MM.1S (cell line): ENCODE measurements around the gene HSBP1L1.

Experiments used
- DNase-seq: peaks from one replicate; pipeline ENCODE4 v3.0.0-alpha.2; 2015
- H2AFZ ChIP-seq: fragments of 300-600 bp; sonication (generic); 2 replicates; pipeline ENCODE4 v1.6.0; 2016; ENCODE audit warnings: antibody characterized with exemption, low read length
- H3F3A ChIP-seq: fragments of 300-600 bp; sonication (generic); 2 replicates; pipeline ENCODE4 v1.6.1; 2016; ENCODE audit warnings: mild to moderate bottlenecking, antibody characterized with exemption, low read length, moderate library complexity, mixed read lengths; ENCODE audit not compliant: insufficient read depth
- H3K27ac ChIP-seq: fragments of 300-600 bp; sonication (generic); 2 replicates; pipeline ENCODE4 v1.5.1; 2016; ENCODE audit warnings: mild to moderate bottlenecking, low read length
- H3K27me3 ChIP-seq: fragments of 300-600 bp; sonication (generic); replicated peaks from 2 replicates; pipeline ENCODE4 v1.6.0; 2016; ENCODE audit warnings: low read length; ENCODE audit not compliant: insufficient read depth
- H3K36me3 ChIP-seq: fragments of 300-600 bp; sonication (generic); replicated peaks from 2 replicates; pipeline ENCODE4 v1.6.1; 2016; ENCODE audit warnings: mild to moderate bottlenecking, low read length, mixed read lengths; ENCODE audit not compliant: insufficient read depth
- H3K4me1 ChIP-seq: fragments of 300-600 bp; sonication (generic); 2 replicates; pipeline ENCODE4 v1.6.1; 2016; ENCODE audit warnings: low read length, mixed read lengths
- H3K4me2 ChIP-seq: fragments of 300-600 bp; sonication (generic); 2 replicates; pipeline ENCODE4 v1.6.0; 2016; ENCODE audit warnings: low read depth, low read length
- H3K4me3 ChIP-seq: fragments of 300-600 bp; sonication (generic); 2 replicates; pipeline ENCODE4 v1.5.1; 2016; ENCODE audit warnings: low read length, mixed read lengths
- H3K79me2 ChIP-seq: fragments of 300-600 bp; sonication (generic); 2 replicates; pipeline ENCODE4 v1.6.1; 2016; ENCODE audit warnings: mixed run types, low read length, mixed read lengths
- H3K9ac ChIP-seq: fragments of 300-600 bp; sonication (generic); 2 replicates; pipeline ENCODE4 v1.6.1; 2016; ENCODE audit warnings: low read length, mixed read lengths
- H3K9me2 ChIP-seq: fragments of 300-600 bp; sonication (generic); replicated peaks from 2 replicates; pipeline ENCODE4 v1.6.1; 2016; ENCODE audit warnings: mild to moderate bottlenecking, low read length, mixed read lengths; ENCODE audit not compliant: insufficient read depth
- H3K9me3 ChIP-seq: fragments of 300-600 bp; sonication (generic); replicated peaks from 2 replicates; pipeline ENCODE4 v1.6.1; 2016; ENCODE audit warnings: mild to moderate bottlenecking, low read length, mixed read lengths; ENCODE audit not compliant: insufficient read depth
- H4K20me1 ChIP-seq: fragments of 300-600 bp; sonication (generic); 2 replicates; pipeline ENCODE4 v1.6.1; 2016; ENCODE audit warnings: mild to moderate bottlenecking, low read length, moderate library complexity, mixed read lengths; ENCODE audit not compliant: insufficient read depth
- CTCF ChIP-seq: fragments of 300-600 bp; sonication (generic); IDR thresholded peaks from 2 replicates; pipeline ENCODE4 v1.5.1; 2016; ENCODE audit warnings: antibody characterized with exemption, low read length, mixed read lengths
- EZH2 ChIP-seq: fragments of 300-600 bp; sonication (generic); optimal IDR thresholded peaks from 2 replicates; pipeline ENCODE3; 2017; ENCODE audit warnings: low read depth, mild to moderate bottlenecking, antibody characterized with exemption, low read length, mixed read lengths
- EZH2phosphoT487 ChIP-seq: fragments of 300-600 bp; sonication (generic); IDR thresholded peaks from 2 replicates; pipeline ENCODE4 v1.6.1; 2018; ENCODE audit warnings: antibody characterized with exemption, low read length

HSBP1L1 gene

GRCh38 chr18:79964330-79965118 lies at the start of gene HSBP1L1:
HSBP1L1 (plus strand) TSS chr18:79964643; CDS start chr18:79964736, 93 bp downstream.
- peak within 1 kb of the TSS; percentile 66 for H3K4me2 ChIP-seq
- TF ChIP-seq CTCF = no peak; the same call in 1 of the 2 replicates
- no peak for TF ChIP-seq EZH2
- no peak for TF ChIP-seq EZH2phosphoT487
- no peaks in the 10 kb centered on the region for H3K79me2 ChIP-seq
- H3K9me2 ChIP-seq = no peaks in the 10 kb centered on the region
- H3F3A ChIP-seq = no peaks in the 10 kb centered on the region
- H3K9ac ChIP-seq = peak within 1 kb of the TSS; percentile 63
- peak; percentile 61 for DNase-seq
- H3K27ac ChIP-seq = no peak within 1 kb of the TSS
- no peaks in the 10 kb centered on the region for H3K9me3 ChIP-seq
- H2AFZ ChIP-seq = peak within 1 kb of the TSS; percentile 53
- peaks cover 3% of the 10 kb centered on the region; the same call in 1 of the 2 replicates for H3K27me3 ChIP-seq
- H3K4me3 ChIP-seq = peak within 1 kb of the TSS; percentile 54
- H3K4me1 ChIP-seq = no peaks in the 10 kb centered on the region
- no peaks in the 10 kb centered on the region for H3K36me3 ChIP-seq
- H4K20me1 ChIP-seq = no peaks in the 10 kb centered on the region

GRCh38 chr18:79915161-79916127 lies 49.0 kb upstream of the HSBP1L1 start:
- Histone ChIP-seq H3K9ac (no peak overlapping the region), H3F3A (no peaks in the 10 kb centered on the region), H3K4me2 (no peak overlapping the region), H4K20me1 (no peaks in the 10 kb centered on the region), H2AFZ (no peak overlapping the region), H3K27me3 (no peaks in the 10 kb centered on the region), H3K9me2 (no peaks in the 10 kb centered on the region), H3K79me2 (no peaks in the 10 kb centered on the region), H3K36me3 (no peaks in the 10 kb centered on the region), H3K9me3 (no peaks in the 10 kb centered on the region), H3K4me1 (no peaks in the 10 kb centered on the region), H3K27ac (no peak overlapping the region), H3K4me3 (no peak overlapping the region)
- no peak for TF ChIP-seq EZH2
- no peak for TF ChIP-seq CTCF
- no peak for TF ChIP-seq EZH2phosphoT487
- DNase-seq = no peak

- no peak overlapping the region for H3K4me2 ChIP-seq
- H3F3A ChIP-seq = no peaks in the 10 kb centered on the region
- H4K20me1 ChIP-seq = no peaks in the 10 kb centered on the region
- DNase-seq = no peak
- no peak overlapping the region for H3K27ac ChIP-seq
- no peaks in the 10 kb centered on the region for H3K27me3 ChIP-seq
- H2AFZ ChIP-seq = no peak overlapping the region
- no peaks in the 10 kb centered on the region for H3K4me1 ChIP-seq
- H3K4me3 ChIP-seq = no peak overlapping the region
- TF ChIP-seq EZH2 (no peak), EZH2phosphoT487 (no peak), CTCF (no peak)
- no peaks in the 10 kb centered on the region for H3K36me3 ChIP-seq
- H3K79me2 ChIP-seq = no peaks in the 10 kb centered on the region
- no peaks in the 10 kb centered on the region for H3K9me3 ChIP-seq
- no peak overlapping the region for H3K9ac ChIP-seq
- H3K9me2 ChIP-seq = no peaks in the 10 kb centered on the region
Measured at GRCh38 chr18:79916128-79916494, 48.3 kb upstream of the HSBP1L1 start.
